DND-41 (cell line): Measurements from ENCODE around the gene FAM20C.
"Not testable (repeated sequence)": the region's sequence is repeated elsewhere in the genome, so short reads cannot be mapped to it uniquely, and the experiment has no call there.

Source experiments
- ATAC-seq: fragments of 200-7000 bp; cut with Tn5 transposase; 3 replicates; pipeline ENCODE4 v1.9.1; 2021; ENCODE audit warnings: low read depth; ENCODE audit not compliant: insufficient read depth
- DNase-seq: peaks from one replicate; pipeline ENCODE4 v3.0.0-alpha.2; 2020
- H2AFZ ChIP-seq: 2 replicates; pipeline ENCODE4 v1.6.0; 2012; ENCODE audit warnings: low read depth, low read length
- H3K27ac ChIP-seq: 2 replicates; pipeline ENCODE4 v1.5.1; 2012; ENCODE audit warnings: low read length, inconsistent platforms
- H3K27me3 ChIP-seq: fragments of 200-600 bp; sonication (generic); 2 replicates; pipeline ENCODE4 v1.6.0; 2012; ENCODE audit warnings: low read length, mild to moderate bottlenecking, inconsistent platforms; ENCODE audit not compliant: insufficient read depth, poor library complexity
- H3K36me3 ChIP-seq: 2 replicates; pipeline ENCODE4 v1.5.1; 2012; ENCODE audit warnings: low read length, inconsistent platforms; ENCODE audit not compliant: insufficient read depth
- H3K4me1 ChIP-seq: 2 replicates; pipeline ENCODE4 v1.5.1; 2012; ENCODE audit warnings: mild to moderate bottlenecking, low read length; ENCODE audit not compliant: insufficient read depth
- H3K4me2 ChIP-seq: 2 replicates; pipeline ENCODE4 v1.6.0; 2012; ENCODE audit warnings: mild to moderate bottlenecking, moderate library complexity, low read length, inconsistent platforms; ENCODE audit not compliant: insufficient read depth
- H3K4me3 ChIP-seq, 2 experiments: fragments of 200-600 bp in 1 of 2; shearing (Covaris generic) in 1 of 2; 2 replicates each; pipeline ENCODE4 v1.5.1; 2012 to 2016; ENCODE audit warnings: inconsistent platforms in 2 of 2, low read length in 2 of 2, mild to moderate bottlenecking in 2 of 2, low read depth in 1 of 2, moderate library complexity in 1 of 2
- H3K79me2 ChIP-seq: 2 replicates; pipeline ENCODE4 v1.6.0; 2012; ENCODE audit warnings: low read length, inconsistent platforms; ENCODE audit not compliant: insufficient read depth
- H3K9ac ChIP-seq: 2 replicates; pipeline ENCODE4 v1.6.0; 2012; ENCODE audit warnings: low read depth, mild to moderate bottlenecking, inconsistent platforms, low read length, moderate library complexity
- H3K9me3 ChIP-seq: 2 replicates; pipeline ENCODE4 v1.5.1; 2012; ENCODE audit warnings: low read length, moderate library complexity, mild to moderate bottlenecking, inconsistent platforms; ENCODE audit not compliant: insufficient read depth, severe bottlenecking
- H4K20me1 ChIP-seq: 2 replicates; pipeline ENCODE4 v1.6.0; 2012; ENCODE audit warnings: low read length; ENCODE audit not compliant: insufficient read depth
- EZH2 ChIP-seq: IDR thresholded peaks from 3 replicates; pipeline ENCODE4 v1.6.1; 2012; ENCODE audit warnings: borderline replicate concordance, low read depth, mild to moderate bottlenecking, moderate library complexity, low read length, inconsistent platforms; ENCODE audit not compliant: severe bottlenecking
- TF ChIP-seq, protein P1 (sequence below): IDR thresholded peaks from 2 replicates; pipeline ENCODE4 v1.5.1; 2012; ENCODE audit warnings: borderline replicate concordance, low read length, moderate library complexity, mild to moderate bottlenecking; ENCODE audit not compliant: poor library complexity, severe bottlenecking; ENCODE audit errors: extremely low read depth

FAM20C gene

DNA sequence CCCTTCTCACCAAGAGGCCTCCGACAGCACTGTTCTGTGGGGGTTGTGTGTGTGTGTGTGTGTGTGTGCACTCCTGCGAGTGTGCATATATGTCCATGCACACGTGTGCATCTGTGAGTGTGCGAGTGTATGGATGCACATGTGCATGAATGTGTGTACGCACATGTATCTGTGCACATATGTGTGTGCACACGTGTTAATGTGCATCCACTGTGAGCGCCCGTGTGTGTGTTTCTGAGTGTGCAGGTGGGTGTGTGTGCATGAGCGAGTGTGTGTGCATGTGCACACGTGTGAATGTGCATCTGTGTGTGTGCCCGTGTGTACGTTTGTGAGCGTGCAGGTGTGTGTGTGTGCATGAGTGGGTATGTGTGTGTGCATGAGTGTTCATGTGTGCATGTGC, 49.1 kb downstream of the FAM20C start:
- no peaks in the 10 kb centered on the region for H3K79me2 ChIP-seq
- H3K4me3 ChIP-seq, result no peak overlapping the region
- no peak overlapping the region for H3K4me2 ChIP-seq
- H3K36me3 ChIP-seq, result no peaks in the 10 kb centered on the region
- no peaks in the 10 kb centered on the region for H3K9me3 ChIP-seq
- H3K27ac ChIP-seq, result no peak overlapping the region
- no peaks in the 10 kb centered on the region; the same call in 1 of the 2 replicates for H4K20me1 ChIP-seq
- H3K9ac ChIP-seq, result no peak overlapping the region
- ATAC-seq (no peak), DNase-seq (no peak)
- no peaks in the 10 kb centered on the region for H3K27me3 ChIP-seq
- no peaks in the 10 kb centered on the region for H3K4me1 ChIP-seq
- no peak overlapping the region for H2AFZ ChIP-seq
- TF ChIP-seq, protein P1, sequence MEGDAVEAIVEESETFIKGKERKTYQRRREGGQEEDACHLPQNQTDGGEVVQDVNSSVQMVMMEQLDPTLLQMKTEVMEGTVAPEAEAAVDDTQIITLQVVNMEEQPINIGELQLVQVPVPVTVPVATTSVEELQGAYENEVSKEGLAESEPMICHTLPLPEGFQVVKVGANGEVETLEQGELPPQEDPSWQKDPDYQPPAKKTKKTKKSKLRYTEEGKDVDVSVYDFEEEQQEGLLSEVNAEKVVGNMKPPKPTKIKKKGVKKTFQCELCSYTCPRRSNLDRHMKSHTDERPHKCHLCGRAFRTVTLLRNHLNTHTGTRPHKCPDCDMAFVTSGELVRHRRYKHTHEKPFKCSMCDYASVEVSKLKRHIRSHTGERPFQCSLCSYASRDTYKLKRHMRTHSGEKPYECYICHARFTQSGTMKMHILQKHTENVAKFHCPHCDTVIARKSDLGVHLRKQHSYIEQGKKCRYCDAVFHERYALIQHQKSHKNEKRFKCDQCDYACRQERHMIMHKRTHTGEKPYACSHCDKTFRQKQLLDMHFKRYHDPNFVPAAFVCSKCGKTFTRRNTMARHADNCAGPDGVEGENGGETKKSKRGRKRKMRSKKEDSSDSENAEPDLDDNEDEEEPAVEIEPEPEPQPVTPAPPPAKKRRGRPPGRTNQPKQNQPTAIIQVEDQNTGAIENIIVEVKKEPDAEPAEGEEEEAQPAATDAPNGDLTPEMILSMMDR, result no peak
- no peak for TF ChIP-seq EZH2

DNA sequence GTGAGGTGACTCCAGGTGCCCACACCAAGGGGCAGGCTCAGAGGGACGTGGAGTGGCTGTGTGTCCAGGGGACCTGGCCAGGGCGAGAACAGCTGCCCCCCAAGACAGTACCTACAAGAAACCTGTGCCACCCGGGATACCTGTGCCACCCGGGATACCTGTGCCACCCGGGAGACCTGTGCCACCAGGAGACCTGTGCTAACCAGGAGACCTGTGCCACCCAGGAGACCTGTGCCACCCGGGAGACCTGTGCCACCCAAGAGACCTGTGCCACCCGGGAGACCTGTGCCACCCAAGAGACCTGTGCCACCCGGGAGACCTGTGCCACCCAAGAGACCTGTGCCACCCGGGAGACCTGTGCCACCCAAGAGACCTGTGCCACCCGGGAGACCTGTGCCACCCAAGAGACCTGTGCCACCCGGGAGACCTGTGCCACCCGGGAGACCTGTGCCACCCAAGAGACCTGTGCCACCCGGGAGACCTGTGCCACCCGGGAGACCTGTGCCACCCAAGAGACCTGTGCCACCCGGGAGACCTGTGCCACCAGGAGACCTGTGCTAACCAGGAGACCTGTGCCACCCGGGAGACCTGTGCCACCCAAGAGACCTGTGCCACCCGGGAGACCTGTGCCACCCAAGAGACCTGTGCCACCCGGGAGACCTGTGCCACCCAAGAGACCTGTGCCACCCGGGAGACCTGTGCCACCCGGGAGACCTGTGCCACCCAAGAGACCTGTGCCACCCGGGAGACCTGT, 50.6 kb downstream of the FAM20C start:
- H4K20me1 ChIP-seq, ATAC-seq, H3K9me3 ChIP-seq, H3K4me1 ChIP-seq, H3K27me3 ChIP-seq, H3K27ac ChIP-seq, H3K36me3 ChIP-seq, DNase-seq, H3K9ac ChIP-seq, H3K79me2 ChIP-seq, H3K4me3 ChIP-seq, H3K4me2 ChIP-seq, H2AFZ ChIP-seq: not testable (repeated sequence)

DNA sequence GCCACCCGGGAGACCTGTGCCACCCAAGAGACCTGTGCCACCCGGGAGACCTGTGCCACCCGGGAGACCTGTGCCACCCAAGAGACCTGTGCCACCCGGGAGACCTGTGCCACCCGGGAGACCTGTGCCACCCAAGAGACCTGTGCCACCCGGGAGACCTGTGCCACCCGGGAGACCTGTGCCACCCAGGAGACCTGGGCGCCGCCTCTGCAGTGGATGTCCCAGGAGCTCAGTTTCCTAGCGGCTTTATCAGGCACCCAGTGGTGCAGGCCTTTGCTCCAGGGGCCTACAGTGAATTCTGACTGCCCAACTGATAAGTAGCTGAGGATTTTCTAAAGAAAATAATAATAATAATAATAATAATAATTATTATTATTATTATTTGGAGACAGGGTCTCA, 51.2 kb downstream of the FAM20C start:
- not testable (repeated sequence) for H4K20me1 ChIP-seq, H3K4me3 ChIP-seq, ATAC-seq, H3K4me1 ChIP-seq, H3K4me2 ChIP-seq, DNase-seq, H3K9ac ChIP-seq, H2AFZ ChIP-seq, H3K9me3 ChIP-seq, H3K36me3 ChIP-seq, H3K27ac ChIP-seq, H3K79me2 ChIP-seq, H3K27me3 ChIP-seq

DNA sequence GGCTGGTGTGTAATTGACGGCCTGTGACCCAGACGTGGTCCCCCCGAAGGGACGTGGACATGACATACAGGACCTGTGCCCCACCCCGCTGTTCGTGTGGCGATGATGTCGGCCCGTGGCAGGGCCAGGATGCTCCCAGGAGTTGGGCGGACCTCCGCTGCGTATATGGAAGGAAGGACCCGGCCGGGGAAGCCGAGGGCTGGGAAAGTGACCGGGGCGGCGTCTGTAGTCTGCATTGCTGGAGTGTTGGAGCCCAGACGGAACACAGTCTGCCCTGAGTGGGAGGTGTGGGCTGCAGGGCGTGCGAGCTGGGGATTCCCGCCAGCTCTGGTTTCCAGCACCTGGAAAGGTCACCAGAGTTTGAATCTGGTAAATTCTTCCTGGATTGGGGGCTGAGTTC, 52.6 kb downstream of the FAM20C start:
- no peak for TF ChIP-seq EZH2
- TF ChIP-seq, protein P1, result no peak
- Histone ChIP-seq H3K79me2 (no peaks in the 10 kb centered on the region), H2AFZ (no peak overlapping the region), H3K4me3 (no peak overlapping the region), H3K9ac (no peak overlapping the region), H3K27me3 (no peaks in the 10 kb centered on the region), H3K27ac (no peak overlapping the region), H3K9me3 (no peaks in the 10 kb centered on the region), H3K4me2 (no peak overlapping the region), H3K4me1 (no peaks in the 10 kb centered on the region), H4K20me1 (no peaks in the 10 kb centered on the region; the same call in 1 of the 2 replicates), H3K36me3 (no peaks in the 10 kb centered on the region)
- DNase-seq (no peak), ATAC-seq (no peak)
